IMR-90 (cell line): ENCODE results near the gene RBP5.

ENCODE experiments used
- BHLHE40 ChIP-seq: fragments of 150-350 bp; IDR thresholded peaks from 2 replicates; pipeline ENCODE4 v1.6.1; 2016; ENCODE audit warnings: mild to moderate bottlenecking, low read depth, low read length
- FOS ChIP-seq: fragments of 150-350 bp; IDR thresholded peaks from 2 replicates; pipeline ENCODE4 v1.6.1; 2016; ENCODE audit warnings: low read depth, low read length
- POLR2A ChIP-seq: IDR thresholded peaks from 2 replicates; pipeline ENCODE4 v1.6.1; 2012; ENCODE audit warnings: mild to moderate bottlenecking, low read depth, low read length
- RAD21 ChIP-seq: IDR thresholded peaks from 2 replicates; pipeline ENCODE4 v1.6.1; 2012; ENCODE audit warnings: low read length, improper control_type of control experiment
- TF ChIP-seq, protein P1 (sequence below): conservative IDR thresholded peaks from 2 replicates; pipeline ENCODE4 v1.5.1; 2012; ENCODE audit warnings: mild to moderate bottlenecking, low read depth, low read length, improper control_type of control experiment

GRCh38 chr12:7161811-7162210 is 33.1 kb upstream of the RBP5 start:
- TF ChIP-seq, protein P1, sequence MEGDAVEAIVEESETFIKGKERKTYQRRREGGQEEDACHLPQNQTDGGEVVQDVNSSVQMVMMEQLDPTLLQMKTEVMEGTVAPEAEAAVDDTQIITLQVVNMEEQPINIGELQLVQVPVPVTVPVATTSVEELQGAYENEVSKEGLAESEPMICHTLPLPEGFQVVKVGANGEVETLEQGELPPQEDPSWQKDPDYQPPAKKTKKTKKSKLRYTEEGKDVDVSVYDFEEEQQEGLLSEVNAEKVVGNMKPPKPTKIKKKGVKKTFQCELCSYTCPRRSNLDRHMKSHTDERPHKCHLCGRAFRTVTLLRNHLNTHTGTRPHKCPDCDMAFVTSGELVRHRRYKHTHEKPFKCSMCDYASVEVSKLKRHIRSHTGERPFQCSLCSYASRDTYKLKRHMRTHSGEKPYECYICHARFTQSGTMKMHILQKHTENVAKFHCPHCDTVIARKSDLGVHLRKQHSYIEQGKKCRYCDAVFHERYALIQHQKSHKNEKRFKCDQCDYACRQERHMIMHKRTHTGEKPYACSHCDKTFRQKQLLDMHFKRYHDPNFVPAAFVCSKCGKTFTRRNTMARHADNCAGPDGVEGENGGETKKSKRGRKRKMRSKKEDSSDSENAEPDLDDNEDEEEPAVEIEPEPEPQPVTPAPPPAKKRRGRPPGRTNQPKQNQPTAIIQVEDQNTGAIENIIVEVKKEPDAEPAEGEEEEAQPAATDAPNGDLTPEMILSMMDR: no peak
- TF ChIP-seq RAD21: no peak
- no peak for TF ChIP-seq FOS
- TF ChIP-seq POLR2A: no peak
- no peak for TF ChIP-seq BHLHE40
